GM21619 (cell line): Measurements from ENCODE around the gene LTBP1.
A peak's percentile ranks its signal among the peaks of the same experiment; 100 is the strongest.
"Not testable (repeated sequence)": the region's sequence is repeated elsewhere in the genome, so short reads cannot be mapped to it uniquely, and the experiment has no call there.

Source experiments
- ATAC-seq: cut with Tn5 transposase; IDR thresholded peaks from one replicate; pipeline ENCODE4 v1.9.1; 2021; ENCODE audit not compliant: unreplicated experiment

LTBP1 gene

DNA sequence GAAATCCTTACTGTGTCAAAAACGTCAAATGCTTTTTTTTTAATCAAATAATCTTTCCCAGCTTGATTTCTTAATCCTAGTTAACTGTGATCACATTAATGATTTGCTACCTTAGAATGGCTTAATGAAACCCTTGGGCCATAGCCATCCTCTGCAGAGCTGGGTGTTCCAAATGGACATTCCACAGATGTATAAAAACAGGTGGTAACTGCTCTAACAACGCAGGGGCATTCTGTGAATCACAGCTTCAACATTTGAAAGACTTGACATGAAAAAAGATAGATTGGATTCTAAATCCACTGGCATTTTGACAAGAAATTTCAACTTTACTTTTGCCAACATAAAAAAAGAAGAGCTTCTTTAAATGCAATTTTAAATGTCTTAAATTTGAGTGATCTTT is 459.9 kb downstream of the LTBP1 start:
- ATAC-seq, result no peak

DNA sequence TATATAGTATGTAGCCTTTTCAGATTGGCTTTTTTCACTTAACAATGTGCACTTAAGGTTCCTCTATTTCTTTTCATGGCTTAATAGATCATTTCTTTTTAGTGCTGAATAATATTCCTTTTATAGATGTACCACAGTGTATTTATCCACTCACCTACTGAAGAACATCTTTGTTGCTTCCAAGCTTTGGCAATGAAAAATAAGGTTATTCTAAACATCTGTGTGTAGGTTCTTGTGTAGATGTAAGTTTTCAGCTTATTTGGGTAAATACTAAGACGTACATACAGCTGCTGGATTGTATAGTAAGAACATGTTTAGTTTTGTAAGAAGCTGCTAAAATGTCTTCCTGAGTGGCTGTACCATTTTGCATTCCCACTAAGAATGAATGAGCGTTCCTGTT is 461.4 kb downstream of the LTBP1 start:
- ATAC-seq, result no peak

DNA sequence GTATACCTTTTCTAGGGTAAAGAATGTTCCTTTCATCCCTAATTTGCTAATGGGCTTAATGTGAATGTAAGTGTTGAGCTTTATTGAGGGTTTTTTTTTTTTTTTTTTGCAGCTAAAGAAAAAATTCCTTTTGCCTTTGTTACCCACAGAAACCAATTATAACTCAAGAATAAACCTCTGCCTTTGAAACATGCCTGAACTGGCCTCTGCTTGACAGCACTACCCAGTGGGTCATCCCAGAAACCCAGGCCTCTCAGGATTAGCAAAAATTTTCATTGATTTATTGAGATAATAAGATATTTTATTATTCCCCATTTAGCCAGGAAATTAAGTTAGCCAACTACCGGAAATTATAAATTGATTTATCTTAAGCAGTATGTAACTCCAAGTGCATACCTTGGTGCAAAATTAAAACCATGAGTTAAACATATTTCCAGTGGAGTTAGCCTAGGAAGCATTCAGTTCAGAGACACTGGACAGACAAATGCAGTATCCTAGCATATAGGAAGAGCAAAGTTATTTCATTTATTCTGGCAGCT is 462.7 kb downstream of the LTBP1 start:
- no peak for ATAC-seq

DNA sequence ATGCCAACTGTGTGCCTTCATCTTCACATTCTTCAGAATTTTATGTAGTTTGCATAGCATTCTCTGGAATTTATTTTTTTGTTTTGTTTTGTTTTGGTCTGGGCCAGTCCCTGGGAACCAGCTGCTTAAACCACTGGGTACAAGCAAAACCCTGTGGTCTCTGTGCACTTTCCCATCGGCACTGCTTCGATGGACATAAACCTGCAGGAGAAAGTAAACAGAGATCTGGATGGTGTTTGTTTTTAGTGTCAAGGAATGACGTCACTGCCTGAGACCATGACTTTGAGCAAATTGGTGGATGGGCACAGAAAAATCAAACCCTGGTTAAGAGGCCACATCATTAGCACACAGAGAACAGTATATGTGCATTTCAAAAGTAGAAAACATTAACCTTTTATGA is 465.0 kb downstream of the LTBP1 start:
- no peak for ATAC-seq

DNA sequence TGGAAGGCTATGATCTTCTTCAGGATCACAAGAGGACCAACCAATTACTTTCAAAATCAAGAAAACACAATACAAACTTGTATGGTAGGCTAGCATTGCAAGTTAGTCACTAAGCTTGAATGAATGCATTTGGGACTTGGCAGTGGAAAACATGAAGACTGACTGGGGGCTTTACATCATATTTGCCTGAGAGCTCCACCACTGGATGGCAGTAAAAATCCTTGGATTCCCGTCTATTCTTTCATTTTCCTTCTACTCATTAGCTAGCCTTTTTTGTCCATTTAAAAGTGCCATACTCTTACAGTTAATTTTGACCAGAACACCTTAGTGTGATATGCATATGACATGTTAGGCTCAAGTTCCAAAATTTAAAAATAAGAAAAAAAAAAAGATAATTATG is 466.2 kb downstream of the LTBP1 start:
- ATAC-seq, result no peak

DNA sequence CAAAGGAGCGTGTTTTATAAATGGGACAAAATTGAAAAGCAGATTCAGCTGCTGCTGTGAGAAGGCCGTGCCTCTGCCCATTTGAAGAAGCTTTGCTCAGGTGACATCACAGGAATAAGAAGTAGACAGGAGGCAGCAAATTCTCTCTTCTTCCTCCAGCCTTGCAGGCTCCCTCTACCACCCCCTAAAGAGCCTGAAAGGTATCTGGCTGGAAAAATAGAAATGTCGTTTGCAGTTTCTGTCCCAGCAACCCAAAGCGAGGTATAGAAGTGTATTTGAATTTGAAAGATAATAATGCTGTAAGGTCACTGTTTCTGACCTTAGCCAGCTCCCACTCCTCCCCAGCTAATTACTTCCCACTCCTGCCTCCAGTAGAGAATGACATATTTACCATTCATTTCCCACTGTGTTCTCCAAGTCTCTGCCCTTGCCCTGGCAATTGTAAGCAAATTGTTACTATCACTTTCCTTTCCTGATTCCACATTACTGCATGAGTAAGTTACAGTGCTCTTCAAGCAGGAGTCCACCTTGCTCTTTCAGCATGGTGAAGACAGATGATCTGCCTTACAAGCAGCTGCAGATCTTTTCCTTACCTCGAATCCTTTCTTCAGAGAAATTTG is 472.9 kb downstream of the LTBP1 start:
- ATAC-seq, result peak; percentile 50

DNA sequence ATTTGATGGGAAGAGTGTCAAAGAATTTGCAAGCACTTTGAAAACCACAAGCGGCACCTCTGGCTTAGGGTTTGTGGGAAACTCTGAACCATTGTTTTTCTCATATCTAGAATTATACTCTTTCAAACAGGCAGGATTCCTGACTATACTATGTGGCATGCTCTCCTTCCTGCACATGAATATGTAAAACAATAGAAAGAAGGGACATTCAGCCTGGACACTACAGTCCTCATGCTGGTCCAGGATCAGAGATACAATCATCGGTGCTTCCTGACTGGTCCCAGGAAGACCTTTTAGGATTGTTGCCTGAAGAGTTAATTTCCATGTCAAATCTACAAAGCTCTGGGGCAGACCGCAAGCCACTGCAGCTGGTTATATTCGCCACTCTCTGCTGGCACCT is 474.0 kb downstream of the LTBP1 start:
- ATAC-seq, result no peak

DNA sequence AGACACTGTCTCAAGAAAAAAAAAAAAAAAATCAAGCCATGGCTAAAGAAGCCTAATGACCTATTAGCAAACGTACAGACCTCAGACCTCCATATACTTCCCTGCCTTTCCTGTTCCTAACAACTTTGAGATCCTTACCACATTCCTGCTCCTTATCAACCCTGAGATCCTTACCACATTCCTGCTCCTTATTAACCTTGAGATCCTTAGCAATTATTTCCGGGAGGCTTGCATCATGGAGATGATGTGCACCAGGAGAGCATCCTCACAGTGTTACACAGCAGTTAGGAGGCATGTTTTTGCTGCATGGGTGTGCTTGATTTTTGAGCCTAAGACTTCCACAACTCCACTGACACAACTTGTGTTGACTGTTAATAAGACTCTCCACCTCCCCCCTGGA is 475.1 kb downstream of the LTBP1 start:
- no peak for ATAC-seq

DNA sequence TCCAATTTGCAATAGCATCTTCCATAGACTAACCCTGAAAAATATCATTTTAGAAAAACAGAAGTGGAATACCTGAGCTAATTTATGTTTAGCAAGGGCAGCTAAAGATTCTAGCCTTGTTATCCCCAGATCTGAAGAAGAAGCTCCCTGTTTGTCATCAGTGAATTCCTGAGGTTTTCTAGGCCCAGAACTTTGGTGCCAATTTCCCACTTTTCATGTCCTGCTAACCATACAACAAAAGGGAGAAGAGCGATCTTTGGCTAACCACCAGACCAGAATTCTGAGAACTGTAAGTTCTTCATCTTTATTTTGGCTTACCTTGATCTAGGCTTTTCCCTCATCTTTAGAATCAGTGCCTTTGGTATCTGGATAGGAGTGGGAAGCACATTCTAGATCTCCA is 478.4 kb downstream of the LTBP1 start:
- no peak for ATAC-seq

DNA sequence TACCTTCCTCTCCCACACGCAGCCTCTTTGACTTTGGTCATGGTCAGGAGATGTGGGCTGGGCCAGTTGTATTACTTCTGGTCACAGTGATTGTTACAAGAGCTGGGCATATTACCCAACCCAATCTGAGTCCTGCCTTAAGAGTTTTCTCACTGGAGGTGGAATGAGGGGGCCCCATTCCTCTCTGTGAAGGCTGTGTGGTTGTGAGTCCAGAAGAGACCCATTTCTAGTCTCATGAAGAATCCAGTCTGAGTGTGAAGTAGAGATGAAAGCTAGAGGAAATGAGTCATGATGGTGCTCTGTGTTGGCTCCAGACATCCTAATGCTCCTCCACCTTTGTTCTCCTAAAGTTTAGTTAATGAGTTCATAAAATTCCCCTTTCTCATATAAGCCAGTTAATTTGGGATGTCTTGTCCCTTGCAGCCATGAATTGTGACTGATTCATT is 478.9 kb downstream of the LTBP1 start:
- ATAC-seq, result no peak

DNA sequence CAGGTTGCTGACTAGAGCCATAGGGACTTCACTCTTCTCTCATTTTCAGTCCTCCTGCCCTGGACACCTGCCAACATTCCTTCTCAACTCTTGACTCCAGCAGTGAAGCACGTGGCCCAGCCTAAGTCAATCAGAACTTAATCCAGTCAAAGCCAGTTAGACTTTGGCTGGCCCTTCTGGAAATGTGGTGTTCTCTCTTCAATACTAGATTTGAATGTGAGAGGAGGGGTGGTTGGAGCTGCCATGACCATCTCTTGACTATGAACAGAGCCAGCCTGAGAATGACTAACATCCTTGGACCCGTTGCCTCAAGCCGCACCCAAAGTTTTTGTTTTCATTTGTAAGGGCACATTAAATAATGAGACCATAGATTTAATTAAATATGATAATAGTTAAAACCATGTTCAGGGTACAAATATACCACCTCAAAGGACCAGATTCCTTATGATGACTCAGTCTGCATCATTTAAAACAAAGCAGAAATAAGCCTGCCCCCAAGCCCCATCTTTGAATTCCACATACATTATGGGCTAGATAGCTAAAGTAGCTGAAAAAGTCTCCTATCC is 480.0 kb downstream of the LTBP1 start:
- ATAC-seq, result no peak

DNA sequence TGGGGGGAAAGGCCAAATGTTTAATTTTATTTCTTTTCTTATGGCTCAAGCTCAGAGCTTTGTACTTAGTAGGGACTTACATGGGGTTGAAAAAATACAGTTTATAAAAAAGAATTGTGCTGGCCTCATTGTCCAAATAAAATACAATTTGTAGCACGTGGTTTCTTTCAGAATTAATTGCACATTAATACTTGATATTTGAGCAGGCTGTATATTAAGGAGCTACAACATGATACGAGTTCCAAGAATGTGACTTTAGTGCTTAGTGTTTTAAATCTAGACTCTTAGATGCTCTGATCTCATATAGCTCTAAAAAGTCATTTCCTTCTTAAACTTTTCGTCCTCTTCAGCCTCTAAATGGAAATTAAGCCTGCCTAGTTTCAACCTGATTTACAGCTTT is 483.3 kb downstream of the LTBP1 start:
- no peak for ATAC-seq

DNA sequence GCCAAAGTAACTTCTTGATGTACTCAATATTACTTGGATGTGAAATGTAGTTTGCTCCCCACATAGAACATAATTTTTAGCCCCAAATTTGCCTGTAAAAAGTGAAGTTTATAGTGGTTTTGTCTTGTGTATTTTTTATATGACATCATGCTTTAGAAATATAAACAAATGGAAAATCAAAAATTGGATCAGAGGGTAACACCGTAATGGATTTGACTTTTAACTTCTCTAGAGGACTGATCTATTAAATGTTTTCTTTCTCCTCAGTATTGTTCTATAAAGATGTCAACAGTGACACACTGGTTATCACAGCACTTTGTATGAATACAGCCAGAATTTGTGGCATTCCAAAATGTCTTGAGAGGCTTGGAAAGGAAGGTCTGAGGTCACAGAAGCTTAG is 484.1 kb downstream of the LTBP1 start:
- ATAC-seq, result no peak

DNA sequence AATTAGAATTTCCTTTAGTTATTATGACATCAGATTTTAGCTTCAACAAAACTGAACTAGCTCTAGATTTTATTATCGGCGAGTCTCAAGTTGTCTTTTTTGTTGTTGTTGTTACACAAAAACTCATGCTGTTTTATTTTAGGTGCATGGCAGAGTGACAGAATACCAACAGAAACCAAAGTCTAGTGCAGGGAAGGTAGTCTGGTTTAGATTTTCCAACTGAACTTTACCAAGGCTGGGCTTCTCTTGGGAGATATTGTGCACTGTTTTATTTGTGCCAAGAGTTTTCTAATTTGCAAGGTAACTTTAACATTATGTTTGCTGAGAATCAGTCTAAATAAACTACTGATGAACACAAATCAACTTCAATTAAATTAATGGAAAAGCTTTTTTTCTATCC is 486.1 kb downstream of the LTBP1 start:
- ATAC-seq, result no peak

DNA sequence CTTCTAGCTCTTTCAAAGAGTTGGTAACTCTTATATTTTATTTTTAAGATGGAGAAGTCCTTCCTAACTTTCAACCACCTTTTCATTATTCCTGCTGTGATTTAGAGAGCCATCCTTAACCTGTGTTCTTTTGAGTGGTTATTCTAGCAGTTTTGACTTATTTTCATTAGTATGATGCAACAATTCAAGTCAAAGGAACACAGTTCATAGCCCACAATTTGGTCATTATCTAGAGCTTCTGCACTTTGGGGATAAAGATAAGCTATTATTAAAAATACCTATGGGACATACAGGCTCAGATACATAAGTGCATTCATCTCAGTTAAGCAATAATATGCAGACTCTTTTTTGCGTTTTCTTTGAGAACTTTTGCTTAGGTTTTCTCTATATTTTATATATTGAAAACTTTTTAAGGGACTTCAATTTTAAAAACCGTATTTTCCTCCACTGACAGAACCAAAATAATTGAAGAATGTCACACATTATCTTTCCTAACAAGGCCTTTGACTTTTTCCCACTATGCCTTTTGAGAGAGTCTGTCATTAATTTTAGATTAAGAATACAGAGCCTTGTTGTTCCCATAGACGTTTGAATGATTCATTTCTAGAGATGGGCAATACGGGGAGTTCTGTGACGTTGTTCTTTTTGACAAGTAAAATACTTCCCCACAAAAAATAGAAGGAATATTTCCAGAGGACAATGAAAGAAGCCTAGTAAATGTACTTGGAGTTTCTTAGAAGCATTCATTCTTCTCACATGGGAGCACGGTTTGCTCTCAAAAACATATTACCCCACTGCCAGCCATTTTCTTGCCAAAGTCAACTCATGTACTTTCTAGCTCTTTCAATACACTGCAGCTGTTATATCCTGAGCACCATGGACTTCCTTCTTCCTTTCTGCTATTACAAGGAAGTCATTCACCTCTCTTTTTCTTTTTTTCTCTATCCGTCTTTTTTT is 486.8 kb downstream of the LTBP1 start:
- ATAC-seq, result no peak

DNA sequence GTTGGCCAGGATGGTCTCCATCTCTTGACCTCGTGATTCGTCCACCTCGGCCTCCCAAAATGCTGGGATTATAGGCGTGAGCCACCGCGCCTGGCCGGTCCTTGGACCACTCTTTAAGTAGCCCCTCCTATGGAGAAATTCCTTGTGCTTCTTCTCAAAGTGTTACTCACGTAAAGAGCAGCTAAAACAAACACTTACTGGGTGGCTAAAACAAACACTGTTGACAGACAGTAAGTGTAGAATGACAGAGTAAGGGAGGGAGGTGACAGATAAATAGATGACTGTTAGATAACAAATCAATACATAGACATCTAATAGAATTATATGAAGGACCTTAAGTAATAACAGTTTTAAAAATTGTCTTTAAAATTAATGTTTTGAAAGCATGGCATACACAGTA is 488.8 kb downstream of the LTBP1 start:
- ATAC-seq, result no peak

DNA sequence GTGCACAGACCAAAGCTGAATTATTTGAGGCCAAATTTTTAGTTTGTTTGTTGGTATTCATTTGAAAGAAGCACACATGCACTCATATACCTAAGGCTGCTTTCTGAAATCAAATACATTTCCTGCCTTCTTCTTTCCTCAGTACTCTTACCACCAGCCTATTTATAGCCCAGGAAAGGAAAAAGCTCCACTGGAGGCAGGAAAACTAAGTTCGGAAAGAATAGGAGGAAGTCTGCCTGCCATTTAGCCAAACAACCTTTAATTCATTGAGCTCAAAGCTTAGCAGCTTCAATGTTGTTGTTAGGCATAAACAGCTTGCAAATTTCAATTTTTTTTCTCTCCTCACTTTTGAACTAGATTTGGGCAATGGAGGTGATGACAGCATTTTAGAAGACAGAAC is 489.3 kb downstream of the LTBP1 start:
- no peak for ATAC-seq

DNA sequence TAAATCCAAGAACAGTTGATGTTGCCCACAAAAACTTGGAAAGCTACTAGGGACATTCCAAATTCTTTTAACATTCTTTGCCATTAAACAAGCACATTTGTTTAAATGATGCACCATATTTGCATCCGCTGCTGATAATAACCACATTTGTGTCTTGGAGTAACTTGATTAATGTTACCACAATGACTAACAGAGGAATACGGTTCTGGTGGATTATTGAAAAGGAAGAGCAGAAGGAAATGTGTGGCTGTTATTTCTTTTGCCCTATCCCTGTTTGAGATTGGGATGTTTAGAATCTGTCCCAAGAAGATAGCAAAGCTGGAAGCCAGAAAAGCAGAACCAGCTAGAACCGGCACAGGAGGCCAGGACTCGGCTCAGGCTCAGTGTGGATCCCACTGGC is 490.5 kb downstream of the LTBP1 start:
- ATAC-seq, result no peak

DNA sequence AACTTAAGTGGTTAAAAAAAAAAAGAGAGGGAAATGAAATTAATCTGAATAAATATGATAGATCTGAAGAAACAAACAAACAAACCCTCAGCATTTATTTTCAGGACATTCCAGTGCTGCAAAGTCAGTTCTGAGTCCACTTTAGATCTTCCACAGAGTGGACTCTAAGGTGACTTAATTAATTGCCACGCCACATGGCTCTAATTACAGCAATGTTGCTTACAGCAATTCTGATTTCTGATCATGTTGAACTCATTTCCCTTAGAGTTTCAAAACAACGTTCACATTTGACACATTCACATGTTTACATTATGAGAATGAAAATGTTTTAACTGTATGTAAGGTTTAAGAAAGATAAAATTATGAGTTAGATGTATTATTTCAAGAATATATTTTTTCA is 491.1 kb downstream of the LTBP1 start:
- no peak for ATAC-seq

DNA sequence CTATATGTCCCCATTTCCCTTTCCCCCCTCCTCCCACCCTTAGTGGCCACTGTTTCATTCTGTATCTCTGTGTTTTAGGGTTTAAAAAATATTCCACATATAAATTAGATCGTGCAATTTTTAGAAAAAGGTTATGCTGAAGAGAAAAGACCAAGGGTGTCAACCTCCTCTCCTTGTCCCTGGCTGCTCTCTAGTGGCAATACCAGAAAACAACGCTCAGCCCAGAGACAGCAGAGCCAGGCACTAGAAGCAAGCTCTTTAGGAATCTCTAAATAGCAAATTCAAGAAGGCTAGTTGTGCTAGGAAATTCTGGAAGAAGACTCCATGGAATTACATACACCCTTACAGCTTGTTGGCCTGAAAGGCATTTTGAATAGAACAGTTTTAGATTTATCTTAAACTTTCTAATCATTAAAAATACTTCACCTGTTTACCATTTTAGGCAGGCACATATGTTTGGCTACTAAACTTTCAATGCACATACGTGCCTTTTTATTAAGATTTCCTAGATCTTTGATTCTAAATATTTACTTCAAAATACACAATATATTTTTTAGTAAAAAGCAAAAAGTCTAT is 494.6 kb downstream of the LTBP1 start:
- peak; percentile 79 for ATAC-seq

DNA sequence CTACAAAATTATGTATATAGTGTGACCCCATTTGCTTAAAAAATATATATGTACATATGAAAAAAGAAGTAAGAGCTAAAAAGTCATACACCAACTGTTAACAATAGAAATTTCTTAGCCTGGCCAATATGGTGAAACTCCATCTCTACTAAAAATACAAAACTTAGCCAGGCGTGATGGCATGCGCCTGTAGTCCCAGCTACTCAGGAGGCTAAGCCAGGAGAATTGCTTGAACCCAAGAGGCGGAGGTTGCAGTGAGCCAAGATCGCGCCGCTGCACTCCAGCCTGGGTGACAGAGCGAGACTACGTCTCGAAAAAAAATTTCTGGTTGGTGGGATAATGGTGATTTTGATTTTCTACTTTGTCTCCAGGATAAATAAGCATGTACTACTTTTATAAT is 495.3 kb downstream of the LTBP1 start:
- not testable (repeated sequence) for ATAC-seq
